Mesenchymal stem cell (in vitro differentiated cells and primary cell): ENCODE measurements around the gene MINK1.
A peak's percentile ranks its signal among the peaks of the same experiment; 100 is the strongest.

Experiments
- DNase-seq: peaks from one replicate; pipeline ENCODE4 v3.0.0-alpha.2; 2013
- H2AFZ ChIP-seq: one replicate; pipeline ENCODE4 v1.6.1; 2013; ENCODE audit warnings: low read depth, mild to moderate bottlenecking, control low read depth, inconsistent platforms, low read length, moderate library complexity
- H2AK5ac ChIP-seq: 2 replicates; pipeline ENCODE4 v1.6.1; 2013; ENCODE audit warnings: low read length, moderate library complexity, mild to moderate bottlenecking, inconsistent platforms; ENCODE audit not compliant: severe bottlenecking
- H2BK120ac ChIP-seq: one replicate; pipeline ENCODE4 v1.6.1; 2013; ENCODE audit warnings: low read depth, mild to moderate bottlenecking, inconsistent platforms, low read length, moderate library complexity
- H2BK12ac ChIP-seq, 2 experiments: one replicate each; pipeline ENCODE4 v1.6.1; 2013; ENCODE audit warnings: inconsistent platforms in 2 of 2, low read length in 2 of 2, mild to moderate bottlenecking in 2 of 2, moderate library complexity in 2 of 2, control low read depth in 1 of 2
- H2BK15ac ChIP-seq: one replicate; pipeline ENCODE4 v1.6.1; 2013; ENCODE audit warnings: mild to moderate bottlenecking, low read depth, inconsistent platforms; ENCODE audit not compliant: poor library complexity, severe bottlenecking
- H2BK5ac ChIP-seq: 2 replicates; pipeline ENCODE4 v1.6.1; 2013; ENCODE audit warnings: low read depth, mild to moderate bottlenecking, low read length, control low read depth, inconsistent platforms; ENCODE audit not compliant: poor library complexity, severe bottlenecking
- H3K14ac ChIP-seq, 2 experiments: one replicate each; pipeline ENCODE4 v1.6.1; 2013; ENCODE audit warnings: inconsistent platforms in 2 of 2, low read length in 2 of 2, control low read depth in 1 of 2, mild to moderate bottlenecking in 1 of 2, moderate library complexity in 1 of 2
- H3K18ac ChIP-seq, 2 experiments: one replicate each; pipeline ENCODE4 v1.6.1; 2013; ENCODE audit warnings: inconsistent platforms in 2 of 2, low read length in 2 of 2, control low read depth in 1 of 2, low read depth in 1 of 2, mild to moderate bottlenecking in 1 of 2
- H3K23ac ChIP-seq, 2 experiments: one replicate each; pipeline ENCODE4 v1.6.1; 2013; ENCODE audit warnings: inconsistent platforms in 2 of 2, low read length in 2 of 2, mild to moderate bottlenecking in 2 of 2, moderate library complexity in 2 of 2, control low read depth in 1 of 2
- H3K27ac ChIP-seq: 2 replicates; pipeline ENCODE4 v1.5.1; 2013; ENCODE audit warnings: mild to moderate bottlenecking, moderate library complexity, low read length, control low read depth, inconsistent platforms; ENCODE audit not compliant: poor library complexity, severe bottlenecking
- H3K27me3 ChIP-seq, 2 experiments: 2 replicates each; pipeline versions ENCODE4 v1.6.1 to v1.7.0; 2013; ENCODE audit warnings: low read length in 2 of 2, mild to moderate bottlenecking in 2 of 2, moderate library complexity in 2 of 2, control low read depth in 1 of 2, inconsistent platforms in 1 of 2; ENCODE audit not compliant: control insufficient read depth in 1 of 2, insufficient read depth in 1 of 2
- H3K36me3 ChIP-seq, 2 experiments: 2 replicates each; pipeline versions ENCODE4 v1.6.1 to v1.7.0; 2013; ENCODE audit warnings: low read length in 2 of 2, control low read depth in 1 of 2, inconsistent platforms in 1 of 2, low read depth in 1 of 2, mild to moderate bottlenecking in 1 of 2; ENCODE audit not compliant: insufficient read depth in 2 of 2, control insufficient read depth in 1 of 2
- H3K4ac ChIP-seq, 2 experiments: one replicate each; pipeline ENCODE4 v1.6.1; 2013; ENCODE audit warnings: inconsistent platforms in 2 of 2, low read length in 2 of 2, mild to moderate bottlenecking in 2 of 2, moderate library complexity in 2 of 2, control low read depth in 1 of 2, low read depth in 1 of 2
- H3K4me1 ChIP-seq: 2 replicates; pipeline ENCODE4 v1.6.1; 2013; ENCODE audit warnings: low read depth, low read length, control low read depth; ENCODE audit not compliant: control insufficient read depth, insufficient read depth
- H3K4me2 ChIP-seq: 2 replicates; pipeline ENCODE4 v1.6.1; 2013; ENCODE audit warnings: low read length, mild to moderate bottlenecking, inconsistent platforms; ENCODE audit not compliant: poor library complexity, severe bottlenecking
- H3K4me3 ChIP-seq, 2 experiments: 2 replicates each; pipeline versions ENCODE4 v1.5.1 to v1.7.0; 2013; ENCODE audit warnings: low read length in 2 of 2, mild to moderate bottlenecking in 2 of 2, control low read depth in 1 of 2, low read depth in 1 of 2; ENCODE audit not compliant: insufficient read depth in 1 of 2
- H3K79me1 ChIP-seq: replicated peaks from 2 replicates; pipeline ENCODE4 v1.6.1; 2013; ENCODE audit warnings: mild to moderate bottlenecking, control low read depth, low read length, inconsistent platforms; ENCODE audit not compliant: poor library complexity, severe bottlenecking
- H3K9ac ChIP-seq: 2 replicates; pipeline ENCODE4 v1.7.0; 2013; ENCODE audit warnings: mild to moderate bottlenecking, low read length, moderate library complexity
- H3K9me3 ChIP-seq: 2 replicates; pipeline ENCODE4 v1.7.0; 2013; ENCODE audit warnings: mild to moderate bottlenecking, low read length; ENCODE audit not compliant: control insufficient read depth
- H4K8ac ChIP-seq: one replicate; pipeline ENCODE4 v1.6.1; 2013; ENCODE audit warnings: inconsistent platforms, mild to moderate bottlenecking, low read length, moderate library complexity
- H4K91ac ChIP-seq: one replicate; pipeline ENCODE4 v1.6.1; 2013; ENCODE audit warnings: mild to moderate bottlenecking, low read length, inconsistent platforms
- WGBS: methylation state at CpG from one replicate; pipeline ENCODE4 v1.1.7; 2013; ENCODE audit warnings: mixed read lengths; 5-methylcytosine and 5-hydroxymethylcytosine counted together

MINK1 gene

DNA sequence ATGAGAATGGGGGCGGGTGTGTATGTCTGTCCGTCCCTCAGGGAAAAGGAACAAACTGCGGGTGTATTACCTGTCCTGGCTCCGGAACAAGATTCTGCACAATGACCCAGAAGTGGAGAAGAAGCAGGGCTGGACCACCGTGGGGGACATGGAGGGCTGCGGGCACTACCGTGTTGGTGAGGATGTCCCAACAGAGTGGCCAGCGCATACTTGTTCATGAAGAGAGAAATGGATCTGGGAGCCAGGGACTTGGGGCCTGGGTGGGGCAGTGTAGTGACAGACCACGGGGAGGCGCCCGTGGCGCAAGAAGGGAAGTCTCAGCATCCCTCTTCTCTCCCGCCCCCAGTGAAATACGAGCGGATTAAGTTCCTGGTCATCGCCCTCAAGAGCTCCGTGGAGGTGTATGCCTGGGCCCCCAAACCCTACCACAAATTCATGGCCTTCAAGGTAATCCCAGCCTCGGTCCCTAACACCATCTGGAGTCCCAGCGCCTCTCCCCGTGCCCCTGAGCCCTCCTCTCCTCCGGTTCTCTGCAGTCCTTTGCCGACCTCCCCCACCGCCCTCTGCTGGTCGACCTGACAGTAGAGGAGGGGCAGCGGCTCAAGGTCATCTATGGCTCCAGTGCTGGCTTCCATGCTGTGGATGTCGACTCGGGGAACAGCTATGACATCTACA is 62.7 kb downstream of the MINK1 start:
- H3K4me3 ChIP-seq = no peak overlapping the region
- no peak overlapping the region for H3K4ac ChIP-seq
- H2BK15ac ChIP-seq = no peak overlapping the region
- no peak overlapping the region for H3K14ac ChIP-seq
- no peak overlapping the region for H2AK5ac ChIP-seq
- H4K91ac ChIP-seq = no peak overlapping the region
- H4K8ac ChIP-seq = peak overlapping the region; percentile 45
- WGBS = 82% methylated on average over 27 of the region's 27 CpGs
- H3K4me1 ChIP-seq = peaks cover 8% of the 10 kb centered on the region
- peaks cover 0 to 14% of the 10 kb centered on the region in 2 experiments for H3K27me3 ChIP-seq
- peaks cover 62 to 99% of the 10 kb centered on the region in 2 experiments for H3K36me3 ChIP-seq
- no peak overlapping the region for H3K18ac ChIP-seq
- H2BK5ac ChIP-seq = no peak overlapping the region
- H2BK120ac ChIP-seq = no peak overlapping the region
- DNase-seq = no peak
- H3K9me3 ChIP-seq = no peaks in the 10 kb centered on the region
- H3K4me2 ChIP-seq = no peak overlapping the region
- H3K27ac ChIP-seq = no peak overlapping the region
- H3K9ac ChIP-seq = no peak overlapping the region
- H3K23ac ChIP-seq = no peak overlapping the region
- H3K79me1 ChIP-seq = peaks cover 3% of the 10 kb centered on the region
- no peak overlapping the region for H2AFZ ChIP-seq
- no peak overlapping the region for H2BK12ac ChIP-seq

GRCh38 chr17:4896332-4897197 is 63.4 kb downstream of the MINK1 start:
- peaks cover 54 to 99% of the 10 kb centered on the region in 2 experiments for H3K36me3 ChIP-seq
- WGBS = 97% methylated on average over 27 of the region's 27 CpGs

DNA sequence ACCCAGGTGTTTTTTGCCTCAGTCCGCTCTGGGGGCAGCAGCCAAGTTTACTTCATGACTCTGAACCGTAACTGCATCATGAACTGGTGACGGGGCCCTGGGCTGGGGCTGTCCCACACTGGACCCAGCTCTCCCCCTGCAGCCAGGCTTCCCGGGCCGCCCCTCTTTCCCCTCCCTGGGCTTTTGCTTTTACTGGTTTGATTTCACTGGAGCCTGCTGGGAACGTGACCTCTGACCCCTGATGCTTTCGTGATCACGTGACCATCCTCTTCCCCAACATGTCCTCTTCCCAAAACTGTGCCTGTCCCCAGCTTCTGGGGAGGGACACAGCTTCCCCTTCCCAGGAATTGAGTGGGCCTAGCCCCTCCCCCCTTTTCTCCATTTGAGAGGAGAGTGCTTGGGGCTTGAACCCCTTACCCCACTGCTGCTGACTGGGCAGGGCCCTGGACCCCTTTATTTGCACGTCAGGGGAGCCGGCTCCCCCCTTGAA is 64.1 kb downstream of the MINK1 start:
- Histone ChIP-seq H2AFZ (no peak overlapping the region), H2BK5ac (no peak overlapping the region), H3K23ac (no peak overlapping the region), H4K8ac (no peak overlapping the region), H2BK120ac (no peak overlapping the region), H3K4me3 (no peak overlapping the region), H3K4me2 (no peak overlapping the region), H3K18ac (no peak overlapping the region), H3K4ac (no peak overlapping the region), H2BK15ac (no peak overlapping the region), H2AK5ac (no peak overlapping the region), H3K4me1 (peaks cover 8% of the 10 kb centered on the region), H4K91ac (no peak overlapping the region), H3K14ac (no peak overlapping the region), H3K36me3 (peaks cover 49 to 99% of the 10 kb centered on the region in 2 experiments), H3K9me3 (no peaks in the 10 kb centered on the region), H2BK12ac (no peak overlapping the region), H3K27ac (no peak overlapping the region), H3K27me3 (peaks cover 0 to 16% of the 10 kb centered on the region in 2 experiments), H3K79me1 (peaks cover 2% of the 10 kb centered on the region), H3K9ac (no peak overlapping the region)
- no peak for DNase-seq
- WGBS = 91% methylated on average over 10 of the region's 10 CpGs

More at GRCh38 chr17:4896332-4897197, 63.4 kb downstream of the MINK1 start:
- Histone ChIP-seq H3K14ac (no peak overlapping the region), H3K18ac (no peak overlapping the region), H3K9me3 (no peaks in the 10 kb centered on the region), H2BK12ac (no peak overlapping the region), H3K9ac (no peak overlapping the region), H4K8ac (peak overlapping the region; percentile 45), H2AK5ac (no peak overlapping the region), H3K23ac (no peak overlapping the region), H3K27me3 (peaks cover 0 to 14% of the 10 kb centered on the region in 2 experiments), H3K27ac (no peak overlapping the region), H2BK120ac (no peak overlapping the region), H2BK5ac (no peak overlapping the region), H3K4me1 (peaks cover 8% of the 10 kb centered on the region), H3K4ac (no peak overlapping the region), H2BK15ac (no peak overlapping the region), H3K4me2 (no peak overlapping the region), H2AFZ (no peak overlapping the region), H3K4me3 (no peak overlapping the region), H3K79me1 (peaks cover 3% of the 10 kb centered on the region), H4K91ac (peak overlapping the region; percentile 57)
- no peak for DNase-seq

DNA sequence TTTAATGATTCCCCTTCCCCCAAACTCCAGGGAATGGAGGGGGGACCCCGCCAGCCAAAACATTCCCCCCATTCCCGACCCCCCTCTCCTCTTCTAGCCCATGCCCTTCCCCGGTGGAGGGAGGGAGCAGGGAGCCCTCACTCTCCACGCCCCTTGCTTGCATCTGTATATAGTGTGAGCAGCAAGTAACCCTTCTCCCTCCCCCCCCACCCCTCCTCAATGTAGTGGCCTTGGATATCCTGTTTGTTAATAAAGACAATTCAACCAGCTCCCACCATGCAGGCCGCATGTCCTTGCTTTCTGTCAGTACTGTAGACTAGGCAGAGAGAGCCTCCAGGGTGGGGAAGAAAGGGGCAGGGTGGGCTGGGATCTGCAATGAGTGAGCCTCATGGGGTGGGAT is 64.6 kb downstream of the MINK1 start:
- H3K4me3 ChIP-seq = no peak overlapping the region
- H3K18ac ChIP-seq = no peak overlapping the region
- peaks cover 0 to 22% of the 10 kb centered on the region in 2 experiments for H3K27me3 ChIP-seq
- H3K4ac ChIP-seq = no peak overlapping the region
- H2BK15ac ChIP-seq = no peak overlapping the region
- H3K79me1 ChIP-seq = peaks cover 2% of the 10 kb centered on the region
- H3K14ac ChIP-seq = no peak overlapping the region
- no peak overlapping the region for H4K8ac ChIP-seq
- H2AK5ac ChIP-seq = no peak overlapping the region
- no peak overlapping the region for H3K27ac ChIP-seq
- no peaks in the 10 kb centered on the region for H3K9me3 ChIP-seq
- H2BK5ac ChIP-seq = no peak overlapping the region
- DNase-seq = no peak
- no peak overlapping the region for H2BK120ac ChIP-seq
- no peak overlapping the region for H3K23ac ChIP-seq
- H4K91ac ChIP-seq = no peak overlapping the region
- WGBS = 95% methylated on average over 5 of the region's 5 CpGs
- H2BK12ac ChIP-seq = no peak overlapping the region
- H3K4me2 ChIP-seq = no peak overlapping the region
- H2AFZ ChIP-seq = no peak overlapping the region
- peaks cover 3% of the 10 kb centered on the region for H3K4me1 ChIP-seq
- H3K9ac ChIP-seq = no peak overlapping the region
- peaks cover 44 to 95% of the 10 kb centered on the region in 2 experiments for H3K36me3 ChIP-seq
